H1 (cell line): ENCODE results near the gene SORCS3.

Experiments
- CEBPB ChIP-seq: IDR thresholded peaks from 2 replicates; pipeline ENCODE4 v1.6.1; 2012; ENCODE audit warnings: low read depth, low read length
- CREB1 ChIP-seq: IDR thresholded peaks from 2 replicates; pipeline ENCODE4 v1.6.1; 2012; ENCODE audit warnings: inconsistent platforms
- CTCF ChIP-seq, 3 experiments: IDR thresholded peaks; 1 replicate in 2 of 3; 2 replicates in 1 of 3; pipeline versions ENCODE4 v1.5.1 to v1.6.1; 2011; ENCODE audit warnings: low read length in 3 of 3, mild to moderate bottlenecking in 3 of 3, inconsistent platforms in 2 of 3, low read depth in 1 of 3, moderate library complexity in 1 of 3; ENCODE audit not compliant: insufficient read depth in 1 of 3; ENCODE audit errors: control extremely low read depth in 1 of 3
- E2F6 ChIP-seq: IDR thresholded peaks from 2 replicates; pipeline ENCODE4 v1.6.1; 2012; ENCODE audit warnings: inconsistent platforms
- EP300 ChIP-seq, 2 experiments: IDR thresholded peaks; 1 replicate in 1 of 2; 2 replicates in 1 of 2; pipeline ENCODE4 v1.6.1; 2011 to 2012; ENCODE audit warnings: low read depth in 2 of 2, low read length in 2 of 2, mild to moderate bottlenecking in 2 of 2, borderline replicate concordance in 1 of 2, inconsistent platforms in 1 of 2, moderate library complexity in 1 of 2
- KDM5A ChIP-seq: fragments of 200-600 bp; IDR thresholded peaks from 2 replicates; pipeline ENCODE4 v1.7.1; 2012; ENCODE audit warnings: mild to moderate bottlenecking, low read length, inconsistent platforms, mixed read lengths
- MAFK ChIP-seq: IDR thresholded peaks from 2 replicates; pipeline ENCODE4 v1.6.1; 2012; ENCODE audit warnings: low read depth, mild to moderate bottlenecking, improper control_type of control experiment, low read length
- POLR2AphosphoS5 ChIP-seq: IDR thresholded peaks from 2 replicates; pipeline ENCODE4 v1.6.1; 2011; ENCODE audit warnings: low read depth, low read length
- SP1 ChIP-seq: IDR thresholded peaks from 2 replicates; pipeline ENCODE4 v1.6.1; 2011; ENCODE audit warnings: low read depth, low read length
- TAF1 ChIP-seq: IDR thresholded peaks from 2 replicates; pipeline ENCODE4 v1.6.1; 2011; ENCODE audit warnings: mild to moderate bottlenecking, low read depth, low read length
- USF2 ChIP-seq: IDR thresholded peaks from 2 replicates; pipeline ENCODE4 v1.6.1; 2011; ENCODE audit warnings: low read length, improper control_type of control experiment

- TF ChIP-seq USF2 (no peak), CTCF (IDR thresholded peaks at IDR 0.05; ENCODE audit: control extremely low read depth in 1 of 3, insufficient read depth in 1 of 3, low read depth in 1 of 3, low read length in 3 of 3) (no peak), SP1 (no peak), CREB1 (no peak), CEBPB (no peak), EP300 (IDR thresholded peaks at IDR 0.05; ENCODE audit: borderline replicate concordance in 1 of 2, low read depth in 2 of 2, low read length in 2 of 2) (no peak), KDM5A (no peak), MAFK (no peak), E2F6 (no peak), TAF1 (no peak), POLR2AphosphoS5 (no peak)
Measured at GRCh38 chr10:104980368-104980767, 339.3 kb downstream of the SORCS3 start.
